NCI-H1436 (cell line): ENCODE measurements around the gene NBAS.

Experiments
- DNase-seq: peaks from one replicate; lab custom pipeline; 2025; lab: John Stamatoyannopoulos, UW

Gene NBAS

DNA sequence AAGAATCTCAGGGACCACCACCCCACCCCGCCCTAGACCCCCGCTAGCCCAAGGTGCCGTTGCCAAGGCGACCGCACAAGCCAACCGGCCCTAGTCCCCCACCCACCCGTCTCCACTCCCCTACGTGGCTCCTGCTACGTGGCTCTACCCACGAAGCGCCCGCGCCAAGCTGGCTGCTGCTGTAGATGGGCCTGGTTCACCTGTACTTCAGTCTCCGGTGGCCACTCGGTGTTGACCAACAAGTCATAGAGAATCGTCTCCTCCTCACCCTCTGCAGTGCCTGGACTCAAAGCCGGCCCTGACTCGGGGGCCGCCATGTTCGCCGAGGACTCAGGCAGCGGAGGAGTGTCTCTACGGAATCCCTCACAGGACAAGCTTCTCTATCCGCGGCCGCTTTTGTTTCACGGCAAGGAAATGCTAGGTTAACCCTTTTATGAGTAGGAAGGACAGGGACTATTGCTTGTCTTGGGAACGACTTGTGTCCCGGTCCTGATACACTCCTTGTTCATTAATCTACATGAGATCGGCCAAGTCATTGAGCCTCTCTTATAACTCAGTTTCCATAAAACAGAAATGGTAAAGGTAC is at the start of gene NBAS:
Gene NBAS (minus strand): TSS at position 347 of the 586 bp plus-strand sequence. CDS start 30 bp downstream, at position 317.
- peak; percentile 64 for DNase-seq

DNA sequence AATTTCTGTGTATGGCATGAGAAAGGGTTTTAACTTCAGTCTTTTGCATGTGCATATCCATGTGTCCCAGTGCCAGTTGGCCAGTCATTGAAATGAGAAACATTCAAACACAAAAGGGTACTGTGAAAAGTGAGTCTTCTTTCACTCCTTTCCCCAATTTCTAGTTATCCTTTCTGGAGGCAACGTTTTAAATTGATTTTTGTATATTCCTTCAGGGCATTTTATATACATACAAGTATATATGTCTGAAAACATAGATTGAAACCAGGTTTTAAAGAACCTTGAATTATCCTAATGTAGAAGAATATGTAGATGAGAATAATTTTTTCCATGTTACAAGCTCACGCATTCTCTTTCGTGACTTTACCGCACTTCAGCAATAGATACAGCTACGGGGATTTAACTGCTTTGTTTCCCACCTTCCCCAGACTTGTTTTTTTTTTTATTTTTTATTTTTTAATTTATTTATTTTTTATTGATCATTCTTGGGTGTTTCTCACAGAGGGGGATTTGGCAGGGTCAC is 49.4 kb upstream of the NBAS start:
- no peak for DNase-seq

DNA sequence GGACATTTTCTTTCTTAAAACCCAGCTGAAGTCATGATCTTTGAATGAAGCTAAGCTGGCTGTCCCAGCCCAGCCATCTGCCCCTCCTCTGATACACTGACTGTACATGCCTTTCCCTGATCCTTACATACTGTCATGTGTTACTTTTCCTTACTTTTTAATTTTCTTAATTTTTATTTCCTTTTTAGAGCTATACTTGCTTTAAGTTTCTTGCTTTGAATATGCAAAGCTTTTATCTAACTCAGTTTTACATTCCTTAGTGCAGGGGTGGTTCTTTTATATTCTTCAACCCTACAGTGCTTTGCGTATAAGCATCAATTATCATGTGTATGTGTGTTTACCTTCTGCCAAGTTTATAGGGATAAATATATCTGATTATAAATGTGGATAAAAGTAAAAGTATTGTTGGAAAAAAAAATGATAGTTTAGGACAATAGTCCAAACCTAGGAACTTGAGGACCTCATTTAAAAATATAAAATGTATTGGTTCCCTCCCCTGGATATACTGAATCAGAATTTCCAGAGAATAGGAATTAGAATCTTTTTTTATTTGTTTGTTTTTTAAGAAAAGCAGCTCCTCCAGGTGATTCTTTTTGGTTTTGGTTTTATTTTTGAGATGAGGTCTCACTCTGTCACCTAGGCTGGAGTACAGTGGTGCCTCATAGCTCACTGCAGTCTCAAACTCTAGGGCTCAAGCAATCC is 48.4 kb upstream of the NBAS start:
- no peak for DNase-seq

- no peak for DNase-seq
Measured at GRCh38 chr2:15608392-15608761, 47.2 kb upstream of the NBAS start.

DNA sequence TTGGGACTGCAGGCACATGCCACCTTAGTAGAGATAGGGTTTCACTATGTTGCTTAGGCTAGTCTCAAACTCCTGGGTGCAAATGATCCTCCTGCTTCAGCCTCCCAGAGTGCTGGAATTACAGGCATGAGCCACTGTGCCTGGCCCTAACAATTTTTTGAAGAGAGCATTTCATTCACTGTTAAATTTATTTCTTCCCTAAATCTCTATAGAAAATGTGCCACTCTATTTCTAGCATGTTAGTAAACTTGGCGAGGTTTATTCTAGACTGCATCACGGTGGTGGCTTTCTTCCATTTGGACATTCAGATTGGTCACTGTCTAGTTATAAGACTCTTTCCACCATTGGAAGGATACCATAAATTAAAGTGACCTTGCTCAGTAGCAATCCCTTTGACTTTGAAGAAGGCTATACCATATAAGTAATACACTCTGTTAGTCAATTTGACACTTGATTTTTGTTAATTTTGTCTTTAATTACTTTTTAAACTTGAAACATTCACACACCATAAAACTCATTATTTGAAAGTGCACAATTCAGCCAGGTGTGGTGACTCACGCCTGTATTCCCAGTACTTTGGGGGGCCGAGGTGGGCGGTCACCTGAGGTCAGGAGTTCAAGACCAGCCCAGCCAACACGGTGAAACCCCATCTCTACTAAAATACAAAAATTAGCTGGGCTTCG is 46.7 kb upstream of the NBAS start:
- DNase-seq: no peak

- DNase-seq: no peak
Measured at GRCh38 chr2:15606481-15607441, 45.6 kb upstream of the NBAS start.

DNA sequence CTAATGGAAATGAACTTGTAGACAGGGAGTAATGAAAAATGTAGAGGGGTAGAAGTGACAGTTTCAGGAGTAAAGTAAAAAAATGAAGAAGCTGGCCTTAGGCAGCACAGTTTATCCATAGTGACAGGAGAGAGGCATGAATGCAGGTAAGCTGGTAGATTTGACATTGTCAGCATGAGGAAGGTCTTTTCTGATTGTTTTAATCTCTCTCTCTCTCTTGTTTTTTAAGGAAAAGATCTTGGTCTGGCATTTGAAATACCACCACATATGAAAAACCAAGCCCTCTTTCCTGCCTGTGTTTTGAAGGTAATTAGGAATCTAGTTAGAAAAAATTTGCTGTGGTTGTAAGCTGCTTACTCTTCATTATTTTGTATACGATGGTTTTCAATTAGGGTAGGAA is 44.6 kb upstream of the NBAS start:
- DNase-seq: no peak

DNA sequence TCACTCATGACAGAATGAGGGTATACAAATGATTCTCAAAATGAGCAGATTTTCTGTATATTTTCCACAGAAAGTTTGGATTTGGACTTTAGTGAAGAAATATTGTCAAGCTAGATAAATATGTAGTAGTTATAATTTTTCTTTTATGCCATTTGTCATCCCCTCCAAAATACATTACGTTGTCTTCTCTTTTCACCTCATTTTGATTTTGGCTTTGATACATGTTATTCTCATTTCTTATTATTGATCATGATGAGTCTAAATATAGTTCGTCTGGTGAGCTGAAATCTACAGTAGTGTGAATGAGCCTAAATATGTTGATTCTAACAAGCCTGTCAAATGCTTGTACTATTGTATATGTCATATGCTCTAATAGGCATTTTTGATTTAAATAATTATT is 42.8 kb upstream of the NBAS start:
- no peak for DNase-seq

DNA sequence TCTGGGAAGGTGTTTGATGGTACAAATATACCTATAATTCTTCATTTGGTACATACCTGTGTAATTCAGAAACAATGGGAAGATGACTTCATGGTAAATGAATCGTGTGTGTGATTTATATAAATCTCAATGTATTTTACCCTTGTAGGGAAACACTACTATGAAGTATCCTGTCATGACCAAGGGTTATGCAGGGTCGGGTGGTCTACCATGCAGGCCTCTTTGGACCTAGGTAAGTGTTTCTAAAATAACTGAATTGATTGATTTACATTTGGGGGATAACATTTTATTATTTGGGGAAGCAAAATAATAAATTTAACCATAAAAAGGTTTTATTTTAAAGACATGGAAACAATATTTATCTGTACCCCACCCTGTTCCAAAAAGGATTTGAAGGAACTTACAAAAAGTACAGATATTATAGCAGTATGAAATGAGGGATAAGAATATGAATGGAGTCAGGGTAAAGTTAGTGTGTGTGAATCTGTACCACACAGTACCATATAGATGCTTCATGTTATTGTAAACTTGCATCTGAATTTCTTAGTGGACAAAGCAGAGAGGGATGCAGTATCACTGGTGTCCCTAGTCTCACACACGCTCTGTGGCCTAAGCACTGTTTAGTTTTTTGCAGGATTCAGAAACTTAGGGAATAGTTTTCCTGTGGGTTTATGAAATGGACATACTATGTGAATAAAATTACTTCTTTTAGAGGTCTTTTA is 42.1 kb upstream of the NBAS start:
- no peak for DNase-seq

DNA sequence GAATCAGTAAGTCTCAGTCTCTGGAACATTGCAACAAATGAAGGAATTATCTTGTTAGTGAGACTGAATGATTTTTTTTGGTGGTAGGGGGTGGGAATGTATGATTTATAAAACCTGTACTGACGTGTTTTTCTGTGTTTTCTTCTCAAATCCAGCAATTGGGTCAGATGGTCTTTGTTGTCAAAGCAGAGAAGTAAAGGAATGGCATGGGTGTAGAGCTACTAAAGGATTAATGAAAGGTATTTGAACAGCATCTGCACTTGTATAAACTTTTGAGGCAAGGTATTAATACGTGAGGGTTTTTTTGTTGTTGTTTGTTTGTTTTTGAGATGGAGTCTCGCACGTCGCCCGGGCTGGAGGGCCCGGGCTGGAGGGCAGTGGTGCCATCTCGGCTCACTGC is 41.3 kb upstream of the NBAS start:
- no peak for DNase-seq

- no peak for DNase-seq
Measured at GRCh38 chr2:15601681-15602080, 40.5 kb upstream of the NBAS start.

- DNase-seq: no peak
Measured at GRCh38 chr2:15599994-15600393, 38.9 kb upstream of the NBAS start.

- no peak for DNase-seq
Measured at GRCh38 chr2:15596968-15597367, 35.8 kb upstream of the NBAS start.

DNA sequence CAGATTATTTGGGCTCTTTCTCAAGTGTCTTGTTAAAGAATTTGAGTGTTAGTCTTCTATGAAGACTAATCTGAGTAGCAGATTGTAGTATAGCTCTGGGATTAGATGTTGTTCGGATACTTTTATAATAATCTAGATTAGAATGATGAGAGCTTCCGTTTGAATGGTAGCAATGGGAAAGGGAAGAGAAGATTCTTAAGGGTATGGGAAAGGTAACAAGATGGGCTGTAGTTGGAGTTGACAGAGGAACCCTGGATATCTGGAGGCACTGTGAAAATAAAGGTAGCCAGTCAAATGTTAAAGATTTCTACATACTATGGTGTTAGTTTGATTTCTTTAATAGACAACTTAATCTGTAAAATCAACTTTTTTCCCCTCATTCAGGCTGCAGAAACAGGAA is 35.2 kb upstream of the NBAS start:
- no peak for DNase-seq

GRCh38 chr2:15595936-15596335 is 34.8 kb upstream of the NBAS start:
- DNase-seq: no peak

- DNase-seq: no peak
Measured at GRCh38 chr2:15595342-15595905, 34.3 kb upstream of the NBAS start.

GRCh38 chr2:15594291-15595256 is 33.4 kb upstream of the NBAS start:
- DNase-seq: no peak

- DNase-seq: no peak
Measured at GRCh38 chr2:15593327-15593705, 32.2 kb upstream of the NBAS start.

- DNase-seq: peak; percentile 71
Measured at GRCh38 chr2:15591692-15592463, 30.7 kb upstream of the NBAS start, which contains the start of gene DDX1. Gene DDX1, plus strand, starts transcription at chr2:15591868. Its CDS starts 66 bp downstream, at chr2:15591934.
